HL-60 (cell line): ENCODE measurements around the gene JADE2.

Experiments
- DNase-seq, 2 experiments: peaks; one replicate each; pipeline ENCODE4 v3.0.0-alpha.2; 2010 to 2020; ENCODE audit warnings: low read depth in 1 of 2, low spot score in 1 of 2
- H3K27ac ChIP-seq: fragments of 250-450 bp; sonication (Bioruptor Pico); replicated peaks from 2 replicates; pipeline ENCODE4 v1.5.1; 2020; ENCODE audit warnings: mild to moderate bottlenecking, moderate library complexity
- H3K27me3 ChIP-seq: fragments of 250-450 bp; sonication (Bioruptor Pico); 2 replicates; pipeline ENCODE4 v1.5.1; 2021; ENCODE audit warnings: mild to moderate bottlenecking, moderate library complexity; ENCODE audit not compliant: insufficient read depth, poor library complexity, severe bottlenecking
- H3K4me3 ChIP-seq: replicated peaks from 2 replicates; pipeline ENCODE4 v1.5.1; 2011; ENCODE audit warnings: mild to moderate bottlenecking, control low read depth, low read length; ENCODE audit not compliant: insufficient read depth
- CTCF ChIP-seq: IDR thresholded peaks from one replicate; pipeline ENCODE4 v1.5.1; 2011; ENCODE audit warnings: low read length, control low read depth, inconsistent platforms; ENCODE audit not compliant: insufficient read depth
- GABPA ChIP-seq: IDR thresholded peaks from 2 replicates; pipeline ENCODE4 v1.6.1; 2012; ENCODE audit warnings: low read depth
- POLR2AphosphoS5 ChIP-seq: IDR thresholded peaks from 2 replicates; pipeline ENCODE4 v1.6.1; 2012; ENCODE audit warnings: low read depth
- REST ChIP-seq: IDR thresholded peaks from 2 replicates; pipeline ENCODE4 v1.6.1; 2012; ENCODE audit warnings: low read depth; ENCODE audit not compliant: insufficient replicate concordance
- SPI1 ChIP-seq: IDR thresholded peaks from 2 replicates; pipeline ENCODE4 v1.6.1; 2012; ENCODE audit warnings: low read depth, mild to moderate bottlenecking, borderline replicate concordance

Gene JADE2

GRCh38 chr5:134575316-134575715 lies 49.8 kb downstream of the JADE2 start:
- Histone ChIP-seq H3K27ac (no peak overlapping the region), H3K4me3 (no peak overlapping the region), H3K27me3 (no peaks in the 10 kb centered on the region)
- TF ChIP-seq POLR2AphosphoS5 (no peak), GABPA (no peak), SPI1 (no peak), REST (no peak), CTCF (no peak)
- no peak for DNase-seq

- Histone ChIP-seq H3K27me3 (no peaks in the 10 kb centered on the region), H3K27ac (no peak overlapping the region), H3K4me3 (no peak overlapping the region)
- TF ChIP-seq SPI1 = no peak
- no peak for TF ChIP-seq REST
- TF ChIP-seq GABPA = no peak
- TF ChIP-seq POLR2AphosphoS5 = no peak
- no peak for TF ChIP-seq CTCF
- DNase-seq = no peak
Measured at GRCh38 chr5:134576386-134577021, 51.0 kb downstream of the JADE2 start.

GRCh38 chr5:134577022-134577795 lies 51.7 kb downstream of the JADE2 start:
- Histone ChIP-seq H3K27ac (no peak overlapping the region), H3K27me3 (no peaks in the 10 kb centered on the region), H3K4me3 (no peak overlapping the region)
- TF ChIP-seq SPI1 = no peak
- no peak for TF ChIP-seq GABPA
- TF ChIP-seq POLR2AphosphoS5 = no peak
- TF ChIP-seq REST = no peak
- no peak for TF ChIP-seq CTCF
- no peak for DNase-seq
